HL-60 (cell line): ENCODE results near the gene ZBED4.

Source experiments
- DNase-seq, 2 experiments: peaks; one replicate each; pipeline ENCODE4 v3.0.0-alpha.2; 2010 to 2020; ENCODE audit warnings: low read depth in 1 of 2, low spot score in 1 of 2
- H3K27ac ChIP-seq: fragments of 250-450 bp; sonication (Bioruptor Pico); replicated peaks from 2 replicates; pipeline ENCODE4 v1.5.1; 2020; ENCODE audit warnings: mild to moderate bottlenecking, moderate library complexity
- H3K27me3 ChIP-seq: fragments of 250-450 bp; sonication (Bioruptor Pico); 2 replicates; pipeline ENCODE4 v1.5.1; 2021; ENCODE audit warnings: mild to moderate bottlenecking, moderate library complexity; ENCODE audit not compliant: insufficient read depth, poor library complexity, severe bottlenecking
- H3K4me3 ChIP-seq: replicated peaks from 2 replicates; pipeline ENCODE4 v1.5.1; 2011; ENCODE audit warnings: mild to moderate bottlenecking, control low read depth, low read length; ENCODE audit not compliant: insufficient read depth
- GABPA ChIP-seq: IDR thresholded peaks from 2 replicates; pipeline ENCODE4 v1.6.1; 2012; ENCODE audit warnings: low read depth
- POLR2AphosphoS5 ChIP-seq: IDR thresholded peaks from 2 replicates; pipeline ENCODE4 v1.6.1; 2012; ENCODE audit warnings: low read depth
- SPI1 ChIP-seq: IDR thresholded peaks from 2 replicates; pipeline ENCODE4 v1.6.1; 2012; ENCODE audit warnings: low read depth, mild to moderate bottlenecking, borderline replicate concordance
- long read RNA-seq: library from polyadenylated mRNA; unstranded; transcript quantifications from one replicate; pipeline ENCODE4 v2.0.0, GENCODE V29; 2020
- TF ChIP-seq, protein P1 (sequence below): IDR thresholded peaks from one replicate; pipeline ENCODE4 v1.5.1; 2011; ENCODE audit warnings: low read length, control low read depth, inconsistent platforms; ENCODE audit not compliant: insufficient read depth
- TF ChIP-seq, protein P2 (sequence below): IDR thresholded peaks from 2 replicates; pipeline ENCODE4 v1.6.1; 2012; ENCODE audit warnings: low read depth; ENCODE audit not compliant: insufficient replicate concordance

ZBED4 gene, protein sequence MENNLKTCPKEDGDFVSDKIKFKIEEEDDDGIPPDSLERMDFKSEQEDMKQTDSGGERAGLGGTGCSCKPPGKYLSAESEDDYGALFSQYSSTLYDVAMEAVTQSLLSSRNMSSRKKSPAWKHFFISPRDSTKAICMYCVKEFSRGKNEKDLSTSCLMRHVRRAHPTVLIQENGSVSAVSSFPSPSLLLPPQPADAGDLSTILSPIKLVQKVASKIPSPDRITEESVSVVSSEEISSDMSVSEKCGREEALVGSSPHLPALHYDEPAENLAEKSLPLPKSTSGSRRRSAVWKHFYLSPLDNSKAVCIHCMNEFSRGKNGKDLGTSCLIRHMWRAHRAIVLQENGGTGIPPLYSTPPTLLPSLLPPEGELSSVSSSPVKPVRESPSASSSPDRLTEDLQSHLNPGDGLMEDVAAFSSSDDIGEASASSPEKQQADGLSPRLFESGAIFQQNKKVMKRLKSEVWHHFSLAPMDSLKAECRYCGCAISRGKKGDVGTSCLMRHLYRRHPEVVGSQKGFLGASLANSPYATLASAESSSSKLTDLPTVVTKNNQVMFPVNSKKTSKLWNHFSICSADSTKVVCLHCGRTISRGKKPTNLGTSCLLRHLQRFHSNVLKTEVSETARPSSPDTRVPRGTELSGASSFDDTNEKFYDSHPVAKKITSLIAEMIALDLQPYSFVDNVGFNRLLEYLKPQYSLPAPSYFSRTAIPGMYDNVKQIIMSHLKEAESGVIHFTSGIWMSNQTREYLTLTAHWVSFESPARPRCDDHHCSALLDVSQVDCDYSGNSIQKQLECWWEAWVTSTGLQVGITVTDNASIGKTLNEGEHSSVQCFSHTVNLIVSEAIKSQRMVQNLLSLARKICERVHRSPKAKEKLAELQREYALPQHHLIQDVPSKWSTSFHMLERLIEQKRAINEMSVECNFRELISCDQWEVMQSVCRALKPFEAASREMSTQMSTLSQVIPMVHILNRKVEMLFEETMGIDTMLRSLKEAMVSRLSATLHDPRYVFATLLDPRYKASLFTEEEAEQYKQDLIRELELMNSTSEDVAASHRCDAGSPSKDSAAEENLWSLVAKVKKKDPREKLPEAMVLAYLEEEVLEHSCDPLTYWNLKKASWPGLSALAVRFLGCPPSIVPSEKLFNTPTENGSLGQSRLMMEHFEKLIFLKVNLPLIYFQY
- long read RNA-seq, full-length matches to known transcripts = 23 of 80 reads
- long read RNA-seq, partial matches to known transcripts = 0 of 80 reads
- long read RNA-seq, other reads (novel, unspliced or antisense) = 57 of 80 reads

DNA sequence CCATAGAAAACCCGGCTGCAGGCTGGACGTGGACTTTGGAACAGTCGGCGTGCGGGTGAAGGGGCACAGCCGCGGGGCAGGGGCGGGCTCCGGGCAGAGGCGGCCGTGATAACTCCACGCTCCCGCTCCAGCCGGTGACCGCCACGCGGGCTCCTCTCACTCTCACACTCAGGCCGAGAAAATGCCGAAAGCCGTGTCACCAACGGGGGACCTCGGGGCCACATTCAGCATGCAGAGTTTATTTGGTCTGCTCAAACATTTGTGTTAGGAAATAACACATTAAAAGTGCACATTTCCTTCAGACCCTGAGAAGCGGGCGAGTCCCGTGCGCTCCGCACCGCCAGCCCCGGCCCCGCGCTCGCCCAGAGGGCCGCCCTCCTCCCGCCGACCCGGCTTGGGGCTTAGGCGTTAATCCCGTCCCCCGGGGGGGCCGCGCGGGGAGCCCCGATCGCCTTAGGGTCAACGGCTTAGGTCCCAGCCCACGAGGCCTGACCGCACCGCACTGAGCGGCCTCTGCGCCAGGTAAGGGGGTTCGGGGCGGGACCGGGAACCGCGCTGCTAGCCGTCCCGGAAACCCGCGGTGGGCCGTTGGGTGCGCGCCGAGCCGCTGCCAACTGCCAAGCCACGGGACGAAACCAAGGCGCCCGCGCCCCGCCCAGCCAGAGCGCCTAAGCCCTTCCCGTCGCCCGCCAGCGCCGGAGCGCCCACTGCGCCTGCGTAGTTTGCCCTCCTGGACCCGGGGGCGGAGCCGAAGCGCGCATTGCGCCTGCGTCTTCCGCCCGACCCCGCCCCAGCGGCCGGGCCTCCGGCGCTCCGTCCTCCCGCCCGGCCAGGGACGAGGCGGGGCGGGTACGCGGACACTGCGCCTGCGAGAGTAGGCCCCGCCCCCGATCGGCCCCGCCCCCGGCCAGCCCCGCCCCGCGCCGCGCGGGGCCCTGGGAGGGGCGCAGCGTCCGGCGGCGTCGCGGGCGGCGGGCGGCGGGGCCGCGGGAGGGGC is at the start of gene ZBED4:
Gene ZBED4, plus strand, starts transcription at position 947 of the 997 bp plus-strand sequence. CDS start 29,819 bp downstream, outside the sequence.
- H3K4me3 ChIP-seq = peak within 1 kb of the TSS; percentile 79
- DNase-seq = peak; percentile 95 to 98
- no peak for TF ChIP-seq SPI1
- TF ChIP-seq GABPA = no peak; the same call in 1 of the 2 replicates
- TF ChIP-seq, protein P1, sequence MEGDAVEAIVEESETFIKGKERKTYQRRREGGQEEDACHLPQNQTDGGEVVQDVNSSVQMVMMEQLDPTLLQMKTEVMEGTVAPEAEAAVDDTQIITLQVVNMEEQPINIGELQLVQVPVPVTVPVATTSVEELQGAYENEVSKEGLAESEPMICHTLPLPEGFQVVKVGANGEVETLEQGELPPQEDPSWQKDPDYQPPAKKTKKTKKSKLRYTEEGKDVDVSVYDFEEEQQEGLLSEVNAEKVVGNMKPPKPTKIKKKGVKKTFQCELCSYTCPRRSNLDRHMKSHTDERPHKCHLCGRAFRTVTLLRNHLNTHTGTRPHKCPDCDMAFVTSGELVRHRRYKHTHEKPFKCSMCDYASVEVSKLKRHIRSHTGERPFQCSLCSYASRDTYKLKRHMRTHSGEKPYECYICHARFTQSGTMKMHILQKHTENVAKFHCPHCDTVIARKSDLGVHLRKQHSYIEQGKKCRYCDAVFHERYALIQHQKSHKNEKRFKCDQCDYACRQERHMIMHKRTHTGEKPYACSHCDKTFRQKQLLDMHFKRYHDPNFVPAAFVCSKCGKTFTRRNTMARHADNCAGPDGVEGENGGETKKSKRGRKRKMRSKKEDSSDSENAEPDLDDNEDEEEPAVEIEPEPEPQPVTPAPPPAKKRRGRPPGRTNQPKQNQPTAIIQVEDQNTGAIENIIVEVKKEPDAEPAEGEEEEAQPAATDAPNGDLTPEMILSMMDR = no peak
- TF ChIP-seq, protein P2, sequence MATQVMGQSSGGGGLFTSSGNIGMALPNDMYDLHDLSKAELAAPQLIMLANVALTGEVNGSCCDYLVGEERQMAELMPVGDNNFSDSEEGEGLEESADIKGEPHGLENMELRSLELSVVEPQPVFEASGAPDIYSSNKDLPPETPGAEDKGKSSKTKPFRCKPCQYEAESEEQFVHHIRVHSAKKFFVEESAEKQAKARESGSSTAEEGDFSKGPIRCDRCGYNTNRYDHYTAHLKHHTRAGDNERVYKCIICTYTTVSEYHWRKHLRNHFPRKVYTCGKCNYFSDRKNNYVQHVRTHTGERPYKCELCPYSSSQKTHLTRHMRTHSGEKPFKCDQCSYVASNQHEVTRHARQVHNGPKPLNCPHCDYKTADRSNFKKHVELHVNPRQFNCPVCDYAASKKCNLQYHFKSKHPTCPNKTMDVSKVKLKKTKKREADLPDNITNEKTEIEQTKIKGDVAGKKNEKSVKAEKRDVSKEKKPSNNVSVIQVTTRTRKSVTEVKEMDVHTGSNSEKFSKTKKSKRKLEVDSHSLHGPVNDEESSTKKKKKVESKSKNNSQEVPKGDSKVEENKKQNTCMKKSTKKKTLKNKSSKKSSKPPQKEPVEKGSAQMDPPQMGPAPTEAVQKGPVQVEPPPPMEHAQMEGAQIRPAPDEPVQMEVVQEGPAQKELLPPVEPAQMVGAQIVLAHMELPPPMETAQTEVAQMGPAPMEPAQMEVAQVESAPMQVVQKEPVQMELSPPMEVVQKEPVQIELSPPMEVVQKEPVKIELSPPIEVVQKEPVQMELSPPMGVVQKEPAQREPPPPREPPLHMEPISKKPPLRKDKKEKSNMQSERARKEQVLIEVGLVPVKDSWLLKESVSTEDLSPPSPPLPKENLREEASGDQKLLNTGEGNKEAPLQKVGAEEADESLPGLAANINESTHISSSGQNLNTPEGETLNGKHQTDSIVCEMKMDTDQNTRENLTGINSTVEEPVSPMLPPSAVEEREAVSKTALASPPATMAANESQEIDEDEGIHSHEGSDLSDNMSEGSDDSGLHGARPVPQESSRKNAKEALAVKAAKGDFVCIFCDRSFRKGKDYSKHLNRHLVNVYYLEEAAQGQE = peak; percentile 10
- peak; percentile 77 for TF ChIP-seq POLR2AphosphoS5
- H3K27ac ChIP-seq = peak within 1 kb of the TSS; percentile 99
- no peaks in the 10 kb centered on the region for H3K27me3 ChIP-seq

DNA sequence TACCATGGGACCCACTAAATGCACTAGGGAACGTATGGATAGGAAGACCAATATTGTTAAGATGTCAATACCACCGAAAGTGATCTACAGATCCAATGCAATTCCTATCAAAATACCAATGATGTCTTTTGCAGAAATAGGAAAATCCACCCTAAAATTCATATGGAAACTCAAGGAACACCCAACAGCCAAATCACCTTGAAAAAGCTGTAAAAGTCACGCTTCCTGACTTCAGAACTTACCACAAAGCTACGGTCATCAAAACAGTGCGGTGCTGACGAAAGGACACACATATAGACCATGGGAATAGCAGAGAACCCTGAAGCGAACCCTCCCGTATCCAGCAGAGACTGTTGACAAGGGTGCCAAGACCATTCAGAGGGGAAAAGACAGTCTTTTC is 46.5 kb upstream of the ZBED4 start:
- no peak overlapping the region for H3K27ac ChIP-seq
- no peak for DNase-seq
- no peak overlapping the region for H3K4me3 ChIP-seq
- TF ChIP-seq POLR2AphosphoS5 = no peak
- no peak for TF ChIP-seq SPI1
- no peak for TF ChIP-seq GABPA
- TF ChIP-seq, protein P2 = no peak
- TF ChIP-seq, protein P1 = no peak
- no peaks in the 10 kb centered on the region for H3K27me3 ChIP-seq
